K562 (cell line): ENCODE measurements around the gene HPD. TPM values are rescaled to one million over a fixed set of nuclear protein-coding genes. Genes with fewer than 3 reads are reported as not detected.

Experiments
- EGR1 ChIP-seq: fragments of 450-650 bp; conservative IDR thresholded peaks from 2 replicates; pipeline ENCODE4 v1.6.1; 2017; ENCODE audit warnings: mild to moderate bottlenecking
- HLTF ChIP-seq: fragments of 450-650 bp; IDR thresholded peaks from 2 replicates; pipeline ENCODE4 v1.6.1; 2016
- KLF6 ChIP-seq: fragments of 250-450 bp; sonication (Bioruptor Pico); IDR thresholded peaks from 2 replicates; pipeline ENCODE4 v1.4.0; 2020; ENCODE audit warnings: mild to moderate bottlenecking, moderate library complexity, borderline replicate concordance
- MBD2 ChIP-seq: sonication (generic); IDR thresholded peaks from 2 replicates; pipeline ENCODE4 v1.6.1; 2016; ENCODE audit warnings: low read depth, borderline replicate concordance
- MTA2 ChIP-seq: fragments of 450-650 bp; IDR thresholded peaks from 2 replicates; pipeline ENCODE4 v1.6.1; 2016; ENCODE audit warnings: low read depth
- NCOA1 ChIP-seq: fragments of 450-650 bp; IDR thresholded peaks from 2 replicates; pipeline ENCODE4 v1.6.1; 2016; ENCODE audit warnings: low read depth
- PHF20 ChIP-seq: fragments of 450-650 bp; IDR thresholded peaks from 2 replicates; pipeline ENCODE4 v1.6.1; 2018; ENCODE audit not compliant: partially characterized antibody
- POLR2AphosphoS5 ChIP-seq: IDR thresholded peaks from 2 replicates; pipeline ENCODE4 v1.6.1; 2011; ENCODE audit warnings: mild to moderate bottlenecking, low read depth, low read length, moderate library complexity; ENCODE audit not compliant: control insufficient read depth, insufficient read depth
- RB1 ChIP-seq: fragments of 450-650 bp; IDR thresholded peaks from 2 replicates; pipeline ENCODE4 v1.6.1; 2017; ENCODE audit warnings: low read depth, mild to moderate bottlenecking
- RBM15 ChIP-seq: fragments of 200-400 bp; formaldehyde crosslinking; IDR thresholded peaks from 2 replicates; pipeline ENCODE4 v1.6.1; 2018; ENCODE audit warnings: mild to moderate bottlenecking, low read length, moderate library complexity; ENCODE audit not compliant: insufficient read depth
- SMAD4 ChIP-seq: fragments of 250-450 bp; sonication (Bioruptor Pico); conservative IDR thresholded peaks from 2 replicates; pipeline ENCODE4 v1.8.0; 2021; ENCODE audit warnings: inconsistent platforms, mild to moderate bottlenecking, moderate library complexity
- TAF1 ChIP-seq: IDR thresholded peaks from 2 replicates; pipeline ENCODE4 v1.6.1; 2011; ENCODE audit warnings: mild to moderate bottlenecking, low read length, moderate library complexity; ENCODE audit not compliant: insufficient read depth, control insufficient read depth, severe bottlenecking; ENCODE audit errors: extremely low read depth
- TFAP4 ChIP-seq: sonication (generic); formaldehyde crosslinking; IDR thresholded peaks from 2 replicates; pipeline ENCODE4 v1.8.0; 2022; ENCODE audit warnings: missing genetic modification reagents, mild to moderate bottlenecking, moderate library complexity, borderline replicate concordance
- TGIF2 ChIP-seq: sonication (generic); formaldehyde crosslinking; IDR thresholded peaks from 2 replicates; pipeline ENCODE4 v1.8.1; 2022; ENCODE audit warnings: mild to moderate bottlenecking, missing genetic modification reagents, moderate library complexity
- ZNF263 ChIP-seq: sonication (generic); formaldehyde crosslinking; IDR thresholded peaks from 2 replicates; pipeline ENCODE4 v1.8.0; 2022; ENCODE audit warnings: mild to moderate bottlenecking, missing genetic modification reagents, borderline replicate concordance
- ZNF324 ChIP-seq: fragments of 250-450 bp; sonication (Bioruptor Pico); IDR thresholded peaks from 2 replicates; pipeline ENCODE4 v1.4.0; 2020; ENCODE audit warnings: mild to moderate bottlenecking
- ZNF408 ChIP-seq: fragments of 250-450 bp; sonication (Bioruptor Pico); IDR thresholded peaks from 2 replicates; pipeline ENCODE4 v1.4.0; 2020; ENCODE audit warnings: low read depth, mild to moderate bottlenecking, moderate library complexity
- ZNF586 ChIP-seq: fragments of 450-650 bp; formaldehyde crosslinking; conservative IDR thresholded peaks from 2 replicates; pipeline ENCODE4 v1.4.0; 2020; ENCODE audit warnings: mild to moderate bottlenecking, moderate library complexity
- ZNF644 ChIP-seq: fragments of 200-800 bp; sonication (Bioruptor generic); IDR thresholded peaks from 2 replicates; pipeline ENCODE4 v1.6.1; 2016; ENCODE audit warnings: low read depth, missing genetic modification characterization, missing compliant biosample characterization
- ZNF696 ChIP-seq: fragments of 250-450 bp; sonication (Bioruptor Pico); conservative IDR thresholded peaks from 2 replicates; pipeline ENCODE4 v1.4.0; 2020; ENCODE audit warnings: mild to moderate bottlenecking, moderate library complexity
- ZNF717 ChIP-seq: fragments of 250-450 bp; sonication (Bioruptor Pico); IDR thresholded peaks from 2 replicates; pipeline ENCODE4 v1.5.0; 2021
- ZNF75A ChIP-seq: fragments of 450-650 bp; formaldehyde crosslinking; IDR thresholded peaks from 2 replicates; pipeline ENCODE4 v1.4.0; 2020; ENCODE audit warnings: mild to moderate bottlenecking
- ZNF77 ChIP-seq: fragments of 250-450 bp; sonication (Bioruptor Pico); IDR thresholded peaks from 2 replicates; pipeline ENCODE4 v1.5.0; 2020
- polyA plus RNA-seq, 8 experiments: library from polyadenylated mRNA; depleted of rRNA in 4 of 8; stranded (reverse) in 5 of 8; unstranded in 3 of 8; fragments of >200 nt; fragmentation: Nextera tagmentation in 2 of 8; fragmentation: Illumina TruSeq in 1 of 8; extraction: Ambion mirVana in 2 of 8; extraction: Trizol in 1 of 8; gene quantifications; 2 replicates each; pipeline versions ENCODE4 v1.2.1 to v1.2.3, GENCODE V29; 2011 to 2014; ENCODE audit warnings: inconsistent platforms in 1 of 8, missing spikeins in 1 of 8
- total RNA-seq, 7 experiments: library from RNA; depleted of rRNA in 6 of 7; stranded (reverse); fragments of >200 nt in 6 of 7; fragmentation: Illumina TruSeq in 2 of 7; extraction: Trizol in 2 of 7; gene quantifications; 2 replicates each; pipeline versions ENCODE4 v1.2.1 to v1.2.3, GENCODE V29; 2011 to 2021; ENCODE audit warnings: low replicate concordance in 1 of 7
- TF ChIP-seq, protein P1 (sequence below): IDR thresholded peaks from 2 replicates; pipeline ENCODE4 v1.6.1; 2014; ENCODE audit warnings: antibody characterized with exemption
- TF ChIP-seq, protein P2 (sequence below): fragments of 450-650 bp; formaldehyde crosslinking; IDR thresholded peaks from 2 replicates; pipeline ENCODE4 v1.4.0; 2022; ENCODE audit warnings: mild to moderate bottlenecking, moderate library complexity
- TF ChIP-seq, protein P3 (sequence below): sonication (generic); formaldehyde crosslinking; IDR thresholded peaks from 2 replicates; pipeline ENCODE4 v1.5.0; 2020; ENCODE audit warnings: missing genetic modification reagents

Gene HPD
- total and polyA plus RNA-seq, 9 of the 15 experiments (the other 6 are each of a cell fraction or from before 2014, with no cell fraction given) = 0.06 to 0.29 (median 0.07) TPM; not detected in 4

DNA sequence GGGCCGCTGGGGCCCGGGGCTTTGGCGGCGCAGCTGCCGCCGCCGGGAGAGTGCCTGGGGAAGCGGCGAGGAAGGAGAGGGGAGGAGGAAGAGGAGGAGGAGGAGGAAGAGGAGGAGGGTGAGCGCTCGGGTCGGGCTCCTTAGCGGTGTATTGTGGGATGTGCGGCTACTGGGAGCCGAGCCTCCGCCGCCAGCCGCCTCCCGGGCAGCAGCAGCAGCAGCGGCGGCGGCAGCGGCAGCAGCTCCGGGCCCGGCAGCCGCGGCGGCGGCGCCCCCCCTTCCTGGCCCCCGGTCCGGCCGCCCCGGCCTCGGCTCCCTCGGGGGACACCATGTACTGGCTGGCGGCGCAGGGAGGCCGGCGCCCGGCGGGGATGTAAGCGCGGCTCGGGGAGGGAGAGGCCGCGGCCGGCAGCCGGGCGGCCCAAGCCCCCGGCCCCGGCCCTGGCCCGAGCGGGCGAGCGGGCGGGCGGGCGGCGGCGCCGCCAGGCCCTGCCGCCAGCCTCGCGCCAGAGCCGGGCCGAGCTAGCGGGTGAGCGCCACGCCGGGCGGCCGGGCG lies 54.7 kb downstream of the HPD start, which contains the start of gene SETD1B (continued):
- TF ChIP-seq ZNF696 (CRISPR knock-in tag) = no peak
- TF ChIP-seq PHF20 = no peak
- peak; percentile 61 for TF ChIP-seq TAF1
- no peak for TF ChIP-seq KLF6
- no peak for TF ChIP-seq NCOA1
- TF ChIP-seq MTA2 = no peak
- TF ChIP-seq RB1 = peak; percentile 23; the same call in 1 of the 2 replicates
- TF ChIP-seq, protein P1, sequence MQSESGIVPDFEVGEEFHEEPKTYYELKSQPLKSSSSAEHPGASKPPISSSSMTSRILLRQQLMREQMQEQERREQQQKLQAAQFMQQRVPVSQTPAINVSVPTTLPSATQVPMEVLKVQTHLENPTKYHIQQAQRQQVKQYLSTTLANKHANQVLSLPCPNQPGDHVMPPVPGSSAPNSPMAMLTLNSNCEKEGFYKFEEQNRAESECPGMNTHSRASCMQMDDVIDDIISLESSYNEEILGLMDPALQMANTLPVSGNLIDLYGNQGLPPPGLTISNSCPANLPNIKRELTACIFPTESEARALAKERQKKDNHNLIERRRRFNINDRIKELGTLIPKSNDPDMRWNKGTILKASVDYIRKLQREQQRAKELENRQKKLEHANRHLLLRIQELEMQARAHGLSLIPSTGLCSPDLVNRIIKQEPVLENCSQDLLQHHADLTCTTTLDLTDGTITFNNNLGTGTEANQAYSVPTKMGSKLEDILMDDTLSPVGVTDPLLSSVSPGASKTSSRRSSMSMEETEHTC = no peak
- TF ChIP-seq ZNF77 = no peak
- TF ChIP-seq ZNF644 (tag) = no peak
- TF ChIP-seq, protein P2, sequence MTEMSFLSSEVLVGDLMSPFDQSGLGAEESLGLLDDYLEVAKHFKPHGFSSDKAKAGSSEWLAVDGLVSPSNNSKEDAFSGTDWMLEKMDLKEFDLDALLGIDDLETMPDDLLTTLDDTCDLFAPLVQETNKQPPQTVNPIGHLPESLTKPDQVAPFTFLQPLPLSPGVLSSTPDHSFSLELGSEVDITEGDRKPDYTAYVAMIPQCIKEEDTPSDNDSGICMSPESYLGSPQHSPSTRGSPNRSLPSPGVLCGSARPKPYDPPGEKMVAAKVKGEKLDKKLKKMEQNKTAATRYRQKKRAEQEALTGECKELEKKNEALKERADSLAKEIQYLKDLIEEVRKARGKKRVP = no peak
- TF ChIP-seq ZNF717 (CRISPR knock-in tag) = no peak
- no peak for TF ChIP-seq ZNF324 (CRISPR knock-in tag)
- peak; percentile 22; the same call in 1 of the 2 replicates for TF ChIP-seq SMAD4 (CRISPR knock-in tag)
- TF ChIP-seq MBD2 = no peak
- peak; percentile 98 for TF ChIP-seq ZNF263 (CRISPR knock-in tag)
- TF ChIP-seq ZNF408 (CRISPR knock-in tag) = no peak
- no peak for TF ChIP-seq HLTF
- TF ChIP-seq, protein P3, sequence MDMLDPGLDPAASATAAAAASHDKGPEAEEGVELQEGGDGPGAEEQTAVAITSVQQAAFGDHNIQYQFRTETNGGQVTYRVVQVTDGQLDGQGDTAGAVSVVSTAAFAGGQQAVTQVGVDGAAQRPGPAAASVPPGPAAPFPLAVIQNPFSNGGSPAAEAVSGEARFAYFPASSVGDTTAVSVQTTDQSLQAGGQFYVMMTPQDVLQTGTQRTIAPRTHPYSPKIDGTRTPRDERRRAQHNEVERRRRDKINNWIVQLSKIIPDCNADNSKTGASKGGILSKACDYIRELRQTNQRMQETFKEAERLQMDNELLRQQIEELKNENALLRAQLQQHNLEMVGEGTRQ (CRISPR knock-in tag) = no peak
- TF ChIP-seq ZNF75A (CRISPR knock-in tag) = no peak
- TF ChIP-seq TFAP4 = no peak
- TF ChIP-seq EGR1 = no peak
- TF ChIP-seq ZNF586 (CRISPR knock-in tag) = no peak
- TF ChIP-seq RBM15 = no peak
- TF ChIP-seq TGIF2 (CRISPR knock-in tag) = no peak
- 0 out of 2 replicates have a peak, but pooled peaks have one; percentile 12 for TF ChIP-seq POLR2AphosphoS5
